Progenitor cell of endocrine pancreas (in vitro differentiated cells): ENCODE results near the gene IFNA6. TPM values are rescaled to one million over a fixed set of nuclear protein-coding genes. Genes with fewer than 3 reads are reported as not detected.
"Not testable (repeated sequence)": the region's sequence is repeated elsewhere in the genome, so short reads cannot be mapped to it uniquely, and the experiment has no call there.

Experiments
- DNase-seq: peaks from one replicate; pipeline ENCODE4 v3.0.0; 2021; ENCODE audit warnings: low spot score; ENCODE audit not compliant: unreplicated experiment
- H3K27ac Mint-ChIP-seq: 2 replicates; pipeline ENCODE4 v1.8.0; 2021; ENCODE audit warnings: mild to moderate bottlenecking, moderate library complexity, mixed read lengths
- H3K27me3 Mint-ChIP-seq: 2 replicates; pipeline ENCODE4 v1.8.0; 2021; ENCODE audit warnings: mixed read lengths
- H3K36me3 Mint-ChIP-seq: 2 replicates; pipeline ENCODE4 v1.8.0; 2022; ENCODE audit warnings: mixed read lengths; ENCODE audit not compliant: insufficient read depth
- H3K4me1 Mint-ChIP-seq: 2 replicates; pipeline ENCODE4 v1.8.0; 2021; ENCODE audit warnings: low read depth, mixed read lengths
- H3K4me3 Mint-ChIP-seq: 2 replicates; pipeline ENCODE4 v1.8.0; 2021; ENCODE audit warnings: low read depth, mild to moderate bottlenecking, moderate library complexity, mixed read lengths
- H3K9me3 Mint-ChIP-seq: 2 replicates; pipeline ENCODE4 v1.8.0; 2021; ENCODE audit warnings: low read depth, mixed read lengths
- total RNA-seq: library from RNA; stranded (reverse); gene quantifications from 2 replicates; pipeline ENCODE4 v1.2.1, GENCODE V29; 2021
- TF ChIP-seq, protein P1 (sequence below): fragments of 200-600 bp; sonication (generic); IDR thresholded peaks from one replicate; pipeline ENCODE4 v1.5.0; 2021; ENCODE audit warnings: antibody characterized with exemption, mild to moderate bottlenecking; ENCODE audit not compliant: unreplicated experiment

IFNA6 gene
- total RNA-seq, 1 donor from 2014 or later, result not detected

DNA sequence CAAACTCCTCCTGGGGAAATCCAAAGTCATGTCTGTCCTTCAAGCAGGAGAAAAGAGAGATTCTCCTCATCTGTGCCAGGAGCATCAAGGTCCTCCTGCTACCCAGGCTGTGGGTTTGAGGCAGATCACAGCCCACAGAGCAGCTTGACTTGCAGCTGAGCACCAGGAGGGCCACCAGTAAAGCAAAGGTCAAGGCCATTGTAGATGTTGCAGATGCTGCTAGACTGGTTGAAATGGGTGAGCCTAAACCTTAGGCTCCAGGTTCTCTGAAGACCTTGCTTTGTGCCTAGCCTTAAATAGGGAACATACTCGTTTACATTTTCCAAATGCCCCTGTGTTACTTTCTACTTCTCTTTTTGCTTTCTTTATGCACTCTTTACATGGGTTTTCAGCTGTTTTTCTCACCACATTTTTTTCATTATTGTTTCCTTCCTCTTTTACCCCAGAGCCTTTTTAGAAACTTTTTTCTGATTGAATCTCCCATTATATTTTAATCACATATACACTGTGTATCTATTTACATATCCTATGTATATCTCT lies 34.5 kb upstream of the IFNA6 start, which contains the start of gene IFNA2:
TSS of gene IFNA2 (minus strand) at position 268 of the 540 bp plus-strand sequence. CDS start at position 199, 69 bp downstream.
- no peak for DNase-seq
- Mint-ChIP-seq H3K9me3 (no peaks in the 10 kb centered on the region), H3K36me3 (no peaks in the 10 kb centered on the region), H3K4me1 (peaks cover 20% of the 10 kb centered on the region), H3K27me3 (peaks cover 5% of the 10 kb centered on the region), H3K4me3 (no peak within 1 kb of the TSS), H3K27ac (no peak within 1 kb of the TSS)
- TF ChIP-seq, protein P1, sequence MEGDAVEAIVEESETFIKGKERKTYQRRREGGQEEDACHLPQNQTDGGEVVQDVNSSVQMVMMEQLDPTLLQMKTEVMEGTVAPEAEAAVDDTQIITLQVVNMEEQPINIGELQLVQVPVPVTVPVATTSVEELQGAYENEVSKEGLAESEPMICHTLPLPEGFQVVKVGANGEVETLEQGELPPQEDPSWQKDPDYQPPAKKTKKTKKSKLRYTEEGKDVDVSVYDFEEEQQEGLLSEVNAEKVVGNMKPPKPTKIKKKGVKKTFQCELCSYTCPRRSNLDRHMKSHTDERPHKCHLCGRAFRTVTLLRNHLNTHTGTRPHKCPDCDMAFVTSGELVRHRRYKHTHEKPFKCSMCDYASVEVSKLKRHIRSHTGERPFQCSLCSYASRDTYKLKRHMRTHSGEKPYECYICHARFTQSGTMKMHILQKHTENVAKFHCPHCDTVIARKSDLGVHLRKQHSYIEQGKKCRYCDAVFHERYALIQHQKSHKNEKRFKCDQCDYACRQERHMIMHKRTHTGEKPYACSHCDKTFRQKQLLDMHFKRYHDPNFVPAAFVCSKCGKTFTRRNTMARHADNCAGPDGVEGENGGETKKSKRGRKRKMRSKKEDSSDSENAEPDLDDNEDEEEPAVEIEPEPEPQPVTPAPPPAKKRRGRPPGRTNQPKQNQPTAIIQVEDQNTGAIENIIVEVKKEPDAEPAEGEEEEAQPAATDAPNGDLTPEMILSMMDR, result no peak

DNA sequence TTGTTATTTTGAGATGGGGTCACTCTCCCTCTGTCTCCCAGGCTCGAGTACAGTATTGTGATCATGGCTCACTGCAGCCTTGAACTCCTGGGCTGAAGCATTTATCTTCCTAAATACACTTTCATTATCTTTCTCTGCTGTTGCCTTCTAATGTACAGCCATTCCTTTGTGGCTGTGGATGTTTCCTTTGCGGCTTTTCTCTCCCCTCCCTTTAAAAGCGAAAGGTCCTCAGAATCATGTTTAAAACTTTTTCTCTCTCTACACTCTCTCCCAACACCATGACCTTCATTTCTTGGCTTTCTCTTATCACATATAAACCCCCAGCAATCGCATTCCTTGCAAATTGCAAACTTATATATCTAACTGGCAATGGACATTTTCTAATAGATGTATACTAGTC lies 32.9 kb upstream of the IFNA6 start:
- H3K4me1 Mint-ChIP-seq, result peaks cover 20% of the 10 kb centered on the region
- no peak overlapping the region for H3K27ac Mint-ChIP-seq
- no peak overlapping the region for H3K4me3 Mint-ChIP-seq
- peaks cover 4% of the 10 kb centered on the region for H3K27me3 Mint-ChIP-seq
- H3K36me3 Mint-ChIP-seq, result no peaks in the 10 kb centered on the region
- H3K9me3 Mint-ChIP-seq, result no peaks in the 10 kb centered on the region
- DNase-seq, result no peak
- TF ChIP-seq, protein P1, result no peak

DNA sequence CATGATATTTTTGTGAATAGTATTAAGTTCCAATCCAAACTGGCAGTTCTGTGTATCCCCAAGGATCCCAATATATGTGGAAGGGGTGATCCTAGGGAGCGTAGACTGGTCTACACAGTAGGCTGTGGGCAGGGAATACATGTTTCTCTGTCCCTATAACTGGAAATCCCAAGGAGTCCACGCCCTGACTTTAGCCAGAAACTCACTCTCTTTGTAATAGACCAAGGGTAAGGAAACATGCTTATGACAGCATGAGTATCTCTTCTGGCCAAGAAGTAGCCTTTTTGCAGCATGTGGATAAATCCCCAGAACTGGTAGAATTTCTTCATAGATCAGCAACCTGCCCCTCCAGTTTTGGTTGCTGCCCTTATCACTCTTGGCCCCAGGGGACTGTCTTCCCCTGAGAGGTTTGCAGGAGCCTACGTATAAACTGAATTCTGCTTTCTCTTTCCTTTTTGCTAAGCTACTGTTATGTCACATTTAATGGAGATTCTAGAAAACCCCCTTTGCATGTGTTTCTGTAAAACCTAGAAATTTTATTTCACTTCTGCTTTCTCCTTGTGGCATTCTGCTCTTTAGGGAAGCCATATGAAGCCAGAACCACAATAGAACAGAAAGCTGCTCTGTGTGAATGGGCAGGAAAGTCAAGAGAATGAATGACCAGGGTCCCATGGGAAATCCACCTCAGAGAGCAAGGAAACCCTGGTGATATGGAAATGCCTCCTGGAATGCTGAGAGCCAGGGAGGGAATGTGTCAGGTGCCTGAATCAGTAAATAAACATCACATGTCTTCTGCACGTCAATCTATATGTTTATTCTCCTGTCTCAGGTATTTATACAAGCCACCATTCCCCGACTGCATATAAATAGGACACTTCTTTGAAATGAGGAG lies 31.0 kb upstream of the IFNA6 start:
- Mint-ChIP-seq H3K27ac (peak overlapping the region; percentile 86), H3K4me3 (no peak overlapping the region), H3K9me3 (no peaks in the 10 kb centered on the region), H3K36me3 (no peaks in the 10 kb centered on the region), H3K4me1 (peaks cover 20% of the 10 kb centered on the region), H3K27me3 (peaks cover 4% of the 10 kb centered on the region)
- TF ChIP-seq, protein P1, result no peak
- DNase-seq, result no peak

DNA sequence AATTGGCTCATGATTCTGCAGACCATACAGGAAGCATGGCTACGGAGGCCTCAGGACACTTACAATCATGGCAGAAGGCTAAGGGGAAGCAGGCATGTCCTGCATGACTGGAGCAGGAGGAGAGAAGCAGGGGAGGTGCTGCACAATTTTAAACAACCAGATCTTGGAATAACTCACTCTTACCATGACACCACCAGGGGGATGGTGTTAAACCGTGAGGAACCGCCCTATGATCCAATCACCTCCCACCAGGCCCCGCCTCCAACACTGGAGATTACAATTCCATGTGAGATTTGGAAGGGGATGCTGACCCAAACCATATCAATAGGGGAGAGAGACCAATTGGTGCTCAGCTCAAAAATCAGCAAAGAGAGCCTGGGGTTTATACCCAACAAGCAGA lies 20.8 kb upstream of the IFNA6 start:
- not testable (repeated sequence) for H3K9me3 Mint-ChIP-seq, H3K4me3 Mint-ChIP-seq, H3K4me1 Mint-ChIP-seq, H3K27ac Mint-ChIP-seq, DNase-seq, H3K27me3 Mint-ChIP-seq, H3K36me3 Mint-ChIP-seq

DNA sequence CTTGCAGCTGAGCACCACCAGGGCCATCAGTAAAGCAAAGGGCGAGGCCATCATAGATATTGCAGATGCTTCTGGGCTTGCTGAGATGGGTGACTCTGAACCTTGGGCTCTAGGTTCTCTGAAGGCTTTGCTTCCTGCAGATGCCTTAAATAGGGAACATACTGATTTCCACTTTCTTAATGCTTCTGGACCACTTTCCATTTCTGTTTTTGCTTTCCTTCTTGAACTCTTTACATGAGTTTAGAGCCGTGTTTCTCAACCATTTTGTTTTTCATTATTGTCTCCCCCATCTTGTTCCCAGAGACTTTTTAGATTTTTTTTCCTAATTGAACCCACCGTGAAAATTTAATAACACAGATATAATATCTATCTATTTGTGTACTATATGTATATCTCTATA lies 17.3 kb upstream of the IFNA6 start, which contains the start of gene IFNA13:
TSS of gene IFNA13 (minus strand) at position 101 of the 400 bp plus-strand sequence. CDS start at position 54, 47 bp downstream.
- H3K4me3 Mint-ChIP-seq, result no peak within 1 kb of the TSS

DNA sequence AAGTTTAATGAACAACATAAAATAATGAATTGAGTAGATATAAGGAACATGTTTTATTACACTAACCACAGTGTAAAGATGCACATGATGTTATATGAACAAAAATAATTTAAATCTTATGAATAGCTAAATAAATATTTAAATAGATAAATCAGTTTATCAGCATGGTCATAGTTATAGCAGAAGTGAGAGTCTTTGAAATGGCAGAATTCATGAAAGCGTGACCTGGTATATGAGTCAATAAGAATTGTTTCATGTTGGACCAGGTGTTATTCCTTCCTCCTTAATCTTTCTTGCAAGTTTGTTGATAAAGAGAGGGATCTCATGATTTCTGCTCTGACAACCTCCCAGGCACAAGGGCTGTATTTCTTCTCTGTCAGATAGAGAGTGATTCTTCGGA lies 16.5 kb upstream of the IFNA6 start:
- H3K4me1 Mint-ChIP-seq, H3K4me3 Mint-ChIP-seq, H3K36me3 Mint-ChIP-seq, H3K9me3 Mint-ChIP-seq, H3K27me3 Mint-ChIP-seq, H3K27ac Mint-ChIP-seq, DNase-seq: not testable (repeated sequence)

More for the DNA sequence above, 17.3 kb upstream of the IFNA6 start, which contains the start of gene IFNA13:
- DNase-seq, result no peak
- Mint-ChIP-seq H3K9me3 (no peaks in the 10 kb centered on the region), H3K27me3 (no peaks in the 10 kb centered on the region), H3K4me1 (peaks cover 1% of the 10 kb centered on the region), H3K36me3 (no peaks in the 10 kb centered on the region), H3K27ac (no peak within 1 kb of the TSS)
- TF ChIP-seq, protein P1, result no peak
